A673 (cell line): Measurements from ENCODE around the gene TTLL12. TPM values are rescaled to one million over a fixed set of nuclear protein-coding genes. Genes with fewer than 3 reads are reported as not detected.

Experiments
- BruUV-seq: library from RNA; stranded (reverse); fragments of 400-500 nt; replicated peaks from 2 replicates; lab custom pipeline; 2021; lab: Mats Ljungman, UMichigan
- CTCF ChIA-PET: fragments of 300-600 bp; sonication (Branson Sonifier 250); formaldehyde crosslinking; loops from one replicate; lab custom pipeline; 2022; ENCODE audit warnings: antibody characterized with exemption; lab: Charles Lee
- POLR2A ChIA-PET: fragments of 300-600 bp; sonication (Branson Sonifier 250); formaldehyde crosslinking; loops from one replicate; lab custom pipeline; 2022; ENCODE audit warnings: antibody characterized with exemption; ENCODE audit not compliant: low non-redundant PET; lab: Charles Lee
- DNase-seq: peaks from one replicate; pipeline ENCODE4 v3.0.0-alpha.2; 2015; ENCODE audit warnings: low spot score
- H3K27ac ChIP-seq: fragments of 200-600 bp; sonication (generic); 2 replicates; pipeline ENCODE4 v1.5.1; 2016; ENCODE audit warnings: mixed run types, low read depth, mild to moderate bottlenecking, mixed read lengths, antibody characterized with exemption, low read length; ENCODE audit not compliant: poor library complexity, severe bottlenecking
- H3K27me3 ChIP-seq: fragments of 200-600 bp; sonication (generic); replicated peaks from 2 replicates; pipeline ENCODE4 v1.6.1; 2017; ENCODE audit warnings: mixed run types, low read depth, mild to moderate bottlenecking, mixed read lengths, antibody characterized with exemption, low read length; ENCODE audit not compliant: insufficient read depth, poor library complexity
- H3K36me3 ChIP-seq: fragments of 200-600 bp; sonication (generic); 2 replicates; pipeline ENCODE4 v1.6.1; 2016; ENCODE audit warnings: mixed run types, mild to moderate bottlenecking, mixed read lengths, antibody characterized with exemption, low read length; ENCODE audit not compliant: insufficient read depth, poor library complexity, severe bottlenecking
- H3K4me1 ChIP-seq: fragments of 200-600 bp; sonication (generic); 2 replicates; pipeline ENCODE4 v1.6.1; 2017; ENCODE audit warnings: mixed run types, mild to moderate bottlenecking, mixed read lengths, antibody characterized with exemption, low read length; ENCODE audit not compliant: insufficient read depth, poor library complexity, severe bottlenecking
- H3K4me3 ChIP-seq: fragments of 200-600 bp; sonication (generic); 2 replicates; pipeline ENCODE4 v1.5.1; 2016; ENCODE audit warnings: low read depth, mixed run types, mild to moderate bottlenecking, mixed read lengths, low read length; ENCODE audit not compliant: poor library complexity, severe bottlenecking
- H3K9me3 ChIP-seq: fragments of 200-600 bp; sonication (generic); 2 replicates; pipeline ENCODE4 v1.6.1; 2016; ENCODE audit warnings: mixed run types, low read depth, mild to moderate bottlenecking, mixed read lengths, antibody characterized with exemption, low read length; ENCODE audit not compliant: poor library complexity, severe bottlenecking
- CTCF ChIP-seq: fragments of 300-800, 200-600 bp; sonication (generic); conservative IDR thresholded peaks from 2 replicates; pipeline ENCODE4 v1.5.1; 2017; ENCODE audit warnings: low read depth, mild to moderate bottlenecking, antibody characterized with exemption, low read length, moderate library complexity, mixed read lengths
- EZH2 ChIP-seq: fragments of 200-600 bp; sonication (generic); IDR thresholded peaks from 2 replicates; pipeline ENCODE4 v1.6.1; 2017; ENCODE audit warnings: borderline replicate concordance, low read depth, mild to moderate bottlenecking, mixed read lengths, antibody characterized with exemption, low read length; ENCODE audit not compliant: poor library complexity, severe bottlenecking
- intact Hi-C: fragments of 100-400 bp; cut with micrococcal nuclease; formaldehyde crosslinking; loops from one replicate; pipeline ENCODE4 v1.10.0; 2022; ENCODE audit not compliant: unreplicated experiment
- total RNA-seq: library from RNA; stranded (reverse); gene quantifications from 2 replicates; pipeline ENCODE4 v1.2.3, GENCODE V29; 2021

Gene TTLL12
- total RNA-seq, 1 experiment from 2014 or later: 138 TPM

- Histone ChIP-seq H3K36me3 (peaks cover 57% of the 10 kb centered on the region), H3K27ac (no peak overlapping the region), H3K27me3 (no peaks in the 10 kb centered on the region), H3K4me1 (no peaks in the 10 kb centered on the region), H3K4me3 (no peak overlapping the region), H3K9me3 (no peaks in the 10 kb centered on the region)
- DNase-seq: no peak
- intact Hi-C loops: no loop called here
- no TSS peak for BruUV-seq
- ChIA-PET POLR2A (no interaction called here), CTCF (no interaction called here)
- TF ChIP-seq EZH2 (no peak), CTCF (no peak)
These were observed 51.4 kb downstream of the TTLL12 start for GRCh38 chr22:43135565-43135964.

GRCh38 chr22:43134553-43134952 is 52.4 kb downstream of the TTLL12 start:
- no TSS peak for BruUV-seq
- TF ChIP-seq CTCF (no peak), EZH2 (no peak)
- H3K9me3 ChIP-seq: no peaks in the 10 kb centered on the region
- H3K4me3 ChIP-seq: no peak overlapping the region
- no peak overlapping the region for H3K27ac ChIP-seq
- no peaks in the 10 kb centered on the region for H3K4me1 ChIP-seq
- H3K27me3 ChIP-seq: no peaks in the 10 kb centered on the region
- H3K36me3 ChIP-seq: peaks cover 47% of the 10 kb centered on the region
- POLR2A ChIA-PET: no interaction called here
- intact Hi-C loops: no loop called here
- CTCF ChIA-PET: no interaction called here
- DNase-seq: no peak

- TF ChIP-seq EZH2 (no peak), CTCF (no peak)
- Histone ChIP-seq H3K4me3 (no peak overlapping the region), H3K27me3 (no peaks in the 10 kb centered on the region), H3K4me1 (no peaks in the 10 kb centered on the region), H3K27ac (no peak overlapping the region), H3K9me3 (no peaks in the 10 kb centered on the region), H3K36me3 (peaks cover 42% of the 10 kb centered on the region)
- BruUV-seq: no TSS peak
- intact Hi-C loops: no loop called here
- DNase-seq: no peak
- POLR2A ChIA-PET: no interaction called here
- CTCF ChIA-PET: no interaction called here
These were observed 53.5 kb downstream of the TTLL12 start for GRCh38 chr22:43133401-43133800.
